ENCODE data around the gene MYL9.
A peak's percentile ranks its signal among the peaks of the same experiment; 100 is the strongest.

MYL9 gene

GRCh38 chr20:36525620-36526365 is 15.5 kb upstream of the MYL9 start:
- Histone ChIP-seq H3K9me3 (ENCODE audit: control insufficient read depth, low read length) (no peaks in the 10 kb centered on the region), H3K27me3 (ENCODE audit: control insufficient read depth, insufficient read depth, low read length, poor library complexity, severe bottlenecking) (no peaks in the 10 kb centered on the region), H3K4me3 (ENCODE audit: insufficient read depth, low read depth, low read length) (no peak overlapping the region), H3K36me3 (ENCODE audit: control insufficient read depth, insufficient read depth, low read length) (peaks cover 37% of the 10 kb centered on the region), H3K4me1 (ENCODE audit: control insufficient read depth, insufficient read depth, low read length) (no peaks in the 10 kb centered on the region), H3K27ac (ENCODE audit: insufficient read depth, low read depth, low read length, poor library complexity, severe bottlenecking) (no peak overlapping the region)
- WGBS, 2 experiments, result 95% methylated on average over 17 of the region's 17 CpGs

- H3K4me3 ChIP-seq (ENCODE audit: insufficient read depth, low read depth, low read length), result no peak overlapping the region
- 92 to 93% methylated on average over 29 of the region's 29 CpGs for WGBS, 2 experiments
- peaks cover 37% of the 10 kb centered on the region for H3K36me3 ChIP-seq (ENCODE audit: control insufficient read depth, insufficient read depth, low read length)
- H3K27ac ChIP-seq (ENCODE audit: insufficient read depth, low read depth, low read length, poor library complexity, severe bottlenecking), result no peak overlapping the region
- H3K27me3 ChIP-seq (ENCODE audit: control insufficient read depth, insufficient read depth, low read length, poor library complexity, severe bottlenecking), result no peaks in the 10 kb centered on the region
- no peaks in the 10 kb centered on the region for H3K4me1 ChIP-seq (ENCODE audit: control insufficient read depth, insufficient read depth, low read length)
- H3K9me3 ChIP-seq (ENCODE audit: control insufficient read depth, low read length), result no peaks in the 10 kb centered on the region
These were observed 14.8 kb upstream of the MYL9 start for GRCh38 chr20:36526521-36527011.

- WGBS, 2 experiments, result 94 to 95% methylated on average over 30 to 32 of the region's 32 CpGs
These were observed 13.8 kb upstream of the MYL9 start for GRCh38 chr20:36527331-36528125.

GRCh38 chr20:36528176-36528874 is 13.0 kb upstream of the MYL9 start:
- Histone ChIP-seq H3K27ac (ENCODE audit: insufficient read depth, low read depth, low read length, poor library complexity, severe bottlenecking) (no peak overlapping the region), H3K36me3 (ENCODE audit: control insufficient read depth, insufficient read depth, low read length) (peaks cover 37% of the 10 kb centered on the region), H3K9me3 (ENCODE audit: control insufficient read depth, low read length) (no peaks in the 10 kb centered on the region), H3K4me3 (ENCODE audit: insufficient read depth, low read depth, low read length) (no peak overlapping the region), H3K27me3 (ENCODE audit: control insufficient read depth, insufficient read depth, low read length, poor library complexity, severe bottlenecking) (no peaks in the 10 kb centered on the region), H3K4me1 (ENCODE audit: control insufficient read depth, insufficient read depth, low read length) (no peaks in the 10 kb centered on the region)
- 96 to 97% methylated on average over 18 of the region's 18 CpGs for WGBS, 2 experiments

More at GRCh38 chr20:36527331-36528125, 13.8 kb upstream of the MYL9 start:
- no peaks in the 10 kb centered on the region for H3K9me3 ChIP-seq (ENCODE audit: control insufficient read depth, low read length)
- H3K27ac ChIP-seq (ENCODE audit: insufficient read depth, low read depth, low read length, poor library complexity, severe bottlenecking), result no peak overlapping the region
- H3K27me3 ChIP-seq (ENCODE audit: control insufficient read depth, insufficient read depth, low read length, poor library complexity, severe bottlenecking), result no peaks in the 10 kb centered on the region
- H3K4me3 ChIP-seq (ENCODE audit: insufficient read depth, low read depth, low read length), result no peak overlapping the region
- no peaks in the 10 kb centered on the region for H3K4me1 ChIP-seq (ENCODE audit: control insufficient read depth, insufficient read depth, low read length)
- peaks cover 37% of the 10 kb centered on the region for H3K36me3 ChIP-seq (ENCODE audit: control insufficient read depth, insufficient read depth, low read length)

- Histone ChIP-seq H3K27me3 (ENCODE audit: control insufficient read depth, insufficient read depth, low read length, poor library complexity, severe bottlenecking) (no peaks in the 10 kb centered on the region), H3K27ac (ENCODE audit: insufficient read depth, low read depth, low read length, poor library complexity, severe bottlenecking) (no peak overlapping the region), H3K9me3 (ENCODE audit: control insufficient read depth, low read length) (no peaks in the 10 kb centered on the region), H3K36me3 (ENCODE audit: control insufficient read depth, insufficient read depth, low read length) (peaks cover 34% of the 10 kb centered on the region), H3K4me3 (ENCODE audit: insufficient read depth, low read depth, low read length) (no peak overlapping the region), H3K4me1 (ENCODE audit: control insufficient read depth, insufficient read depth, low read length) (no peaks in the 10 kb centered on the region)
- WGBS, 2 experiments, result 93 to 94% methylated on average over 14 of the region's 14 CpGs
These were observed 12.4 kb upstream of the MYL9 start for GRCh38 chr20:36528875-36529417.

- H3K27me3 ChIP-seq (ENCODE audit: control insufficient read depth, insufficient read depth, low read length, poor library complexity, severe bottlenecking), result no peaks in the 10 kb centered on the region
These were observed 8.9 kb upstream of the MYL9 start for GRCh38 chr20:36532388-36532787.

GRCh38 chr20:36532822-36533221 is 8.5 kb upstream of the MYL9 start:
- WGBS, 2 experiments, result 86 to 91% methylated on average over 3 of the region's 3 CpGs
- H3K9me3 ChIP-seq (ENCODE audit: control insufficient read depth, low read length), result no peaks in the 10 kb centered on the region
- no peaks in the 10 kb centered on the region for H3K27me3 ChIP-seq (ENCODE audit: control insufficient read depth, insufficient read depth, low read length, poor library complexity, severe bottlenecking)
- H3K36me3 ChIP-seq (ENCODE audit: control insufficient read depth, insufficient read depth, low read length), result peaks cover 4% of the 10 kb centered on the region
- H3K4me1 ChIP-seq (ENCODE audit: control insufficient read depth, insufficient read depth, low read length), result no peaks in the 10 kb centered on the region
- H3K27ac ChIP-seq (ENCODE audit: insufficient read depth, low read depth, low read length, poor library complexity, severe bottlenecking), result no peak overlapping the region
- H3K4me3 ChIP-seq (ENCODE audit: insufficient read depth, low read depth, low read length), result no peak overlapping the region

More at GRCh38 chr20:36532388-36532787, 8.9 kb upstream of the MYL9 start:
- Histone ChIP-seq H3K9me3 (ENCODE audit: control insufficient read depth, low read length) (no peaks in the 10 kb centered on the region), H3K4me3 (ENCODE audit: insufficient read depth, low read depth, low read length) (no peak overlapping the region), H3K27ac (ENCODE audit: insufficient read depth, low read depth, low read length, poor library complexity, severe bottlenecking) (no peak overlapping the region), H3K4me1 (ENCODE audit: control insufficient read depth, insufficient read depth, low read length) (no peaks in the 10 kb centered on the region), H3K36me3 (ENCODE audit: control insufficient read depth, insufficient read depth, low read length) (peaks cover 8% of the 10 kb centered on the region)
- 90 to 93% methylated on average over 10 of the region's 10 CpGs for WGBS, 2 experiments

- 88 to 96% methylated on average over 11 of the region's 11 CpGs for WGBS, 2 experiments
- Histone ChIP-seq H3K4me3 (ENCODE audit: insufficient read depth, low read depth, low read length) (no peak overlapping the region), H3K9me3 (ENCODE audit: control insufficient read depth, low read length) (no peaks in the 10 kb centered on the region), H3K27ac (ENCODE audit: insufficient read depth, low read depth, low read length, poor library complexity, severe bottlenecking) (no peak overlapping the region), H3K36me3 (ENCODE audit: control insufficient read depth, insufficient read depth, low read length) (no peaks in the 10 kb centered on the region), H3K4me1 (ENCODE audit: control insufficient read depth, insufficient read depth, low read length) (peaks cover 17% of the 10 kb centered on the region), H3K27me3 (ENCODE audit: control insufficient read depth, insufficient read depth, low read length, poor library complexity, severe bottlenecking) (peaks cover 5% of the 10 kb centered on the region)
These were observed 3.1 kb upstream of the MYL9 start for GRCh38 chr20:36538026-36538722.

- H3K36me3 ChIP-seq (ENCODE audit: control insufficient read depth, insufficient read depth, low read length), result no peaks in the 10 kb centered on the region
- H3K4me3 ChIP-seq (ENCODE audit: insufficient read depth, low read depth, low read length), result peak overlapping the region; percentile 76
- no peak overlapping the region for H3K27ac ChIP-seq (ENCODE audit: insufficient read depth, low read depth, low read length, poor library complexity, severe bottlenecking)
- peaks cover 5% of the 10 kb centered on the region for H3K27me3 ChIP-seq (ENCODE audit: control insufficient read depth, insufficient read depth, low read length, poor library complexity, severe bottlenecking)
- H3K9me3 ChIP-seq (ENCODE audit: control insufficient read depth, low read length), result no peaks in the 10 kb centered on the region
- peaks cover 28% of the 10 kb centered on the region for H3K4me1 ChIP-seq (ENCODE audit: control insufficient read depth, insufficient read depth, low read length)
- 25 to 26% methylated on average over 41 of the region's 41 CpGs for WGBS, 2 experiments
These were observed 638 bp upstream of the MYL9 start for GRCh38 chr20:36540551-36541211.
